GM15510 (cell line): Measurements from ENCODE around the gene STMP1.

Experiments
- POLR2A ChIP-seq: IDR thresholded peaks from 3 replicates; pipeline ENCODE4 v1.6.1; 2011; ENCODE audit warnings: borderline replicate concordance; ENCODE audit not compliant: insufficient read length; ENCODE audit errors: extremely low read depth

STMP1 gene

GRCh38 chr7:135662373-135663114, at the start of gene STMP1:
TSS of gene STMP1 (plus strand) at chr7:135662514.
- TF ChIP-seq POLR2A, result peak; percentile 95

DNA sequence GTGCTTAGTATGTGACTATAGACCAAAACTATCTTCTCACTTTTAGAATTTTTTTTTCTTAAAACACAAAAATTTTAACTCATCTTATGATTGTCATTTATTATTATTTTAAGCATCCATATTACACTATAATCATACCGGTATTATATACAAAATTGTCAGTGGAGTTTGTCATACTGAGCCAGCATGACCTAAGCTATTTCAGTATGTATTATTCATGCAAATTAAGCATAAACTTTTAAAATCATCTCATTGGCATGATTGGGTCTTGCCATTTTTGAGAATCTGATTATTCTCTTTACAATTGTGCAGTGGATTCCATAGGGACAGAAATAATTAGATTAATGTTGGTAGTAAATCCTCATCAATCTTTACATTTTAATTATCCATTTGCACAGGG, 46.2 kb upstream of the STMP1 start:
- no peak for TF ChIP-seq POLR2A

DNA sequence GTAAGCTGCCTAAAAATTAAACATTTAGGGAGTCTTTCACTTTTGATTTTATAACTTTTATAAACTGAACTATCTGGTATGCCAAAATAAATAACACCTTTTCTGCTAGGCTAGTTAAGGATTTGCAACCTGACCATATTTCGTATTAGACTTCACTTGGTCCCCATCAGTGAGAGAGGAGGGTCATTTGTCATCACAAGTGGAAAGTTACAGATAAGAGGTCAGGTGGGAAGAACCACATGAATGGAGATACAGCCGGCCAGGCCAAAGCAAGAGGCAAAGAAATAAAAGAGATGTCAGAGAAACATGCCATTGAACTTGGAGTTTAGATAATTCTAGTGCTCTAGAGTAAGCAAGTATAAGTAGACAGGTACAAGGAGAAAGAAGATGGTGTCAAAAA, 44.5 kb upstream of the STMP1 start:
- TF ChIP-seq POLR2A, result no peak

- no peak for TF ChIP-seq POLR2A
Observed at GRCh38 chr7:135618510-135618909, 43.8 kb upstream of the STMP1 start.

DNA sequence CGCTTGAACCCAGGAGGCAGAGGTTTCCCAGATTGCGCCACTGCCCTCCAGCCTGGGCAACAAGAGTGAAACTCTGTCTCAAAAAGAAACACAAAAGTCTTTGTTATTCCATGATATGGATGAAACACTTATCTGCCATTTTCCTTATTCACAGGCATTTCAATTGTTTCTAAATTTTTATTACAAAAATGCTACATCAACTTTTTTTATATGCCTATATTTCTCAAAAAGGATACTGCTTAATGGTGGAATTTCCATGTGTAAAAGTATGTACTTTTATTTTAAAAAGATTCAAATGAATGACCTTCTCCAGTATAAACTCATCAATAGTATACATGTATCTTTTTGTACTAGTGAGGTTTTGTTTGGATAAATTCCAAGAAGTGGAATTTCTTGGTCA, 41.9 kb upstream of the STMP1 start:
- TF ChIP-seq POLR2A, result no peak

- TF ChIP-seq POLR2A, result no peak
Observed at GRCh38 chr7:135620980-135621850, 41.1 kb upstream of the STMP1 start.

DNA sequence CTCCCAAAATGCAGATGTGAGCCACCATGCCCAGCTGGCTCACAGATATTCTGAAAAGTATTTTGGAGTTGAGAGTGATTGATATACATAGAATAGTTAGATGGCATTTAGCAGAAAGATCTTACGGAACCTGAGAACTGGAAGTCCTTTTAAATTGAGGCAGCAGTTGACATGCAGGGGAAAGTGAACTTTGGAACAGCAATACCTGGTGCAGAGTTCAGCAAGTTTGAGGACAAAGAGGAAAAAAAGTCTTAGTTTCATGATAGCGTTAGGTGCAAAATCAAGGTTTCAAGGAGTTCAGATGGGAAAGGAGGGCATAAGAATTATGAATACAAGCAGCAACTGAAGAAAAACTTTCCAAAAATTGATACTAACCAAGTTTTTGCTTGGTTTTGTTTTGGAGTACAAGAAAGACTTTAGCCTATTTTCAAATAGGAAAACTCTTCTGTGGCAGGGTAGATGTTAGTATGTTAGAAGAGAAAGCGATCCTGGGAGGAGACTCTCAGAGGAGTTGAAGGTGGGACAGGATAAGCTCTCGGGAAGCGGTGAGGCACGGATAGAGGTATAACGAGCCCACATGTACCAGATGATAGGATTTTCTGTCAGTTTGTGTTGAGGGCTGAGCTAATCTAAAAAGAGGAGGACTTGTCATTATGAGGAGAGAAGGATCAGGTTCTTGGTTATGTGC, 28.0 kb upstream of the STMP1 start:
- TF ChIP-seq POLR2A, result no peak

- TF ChIP-seq POLR2A, result no peak
Observed at GRCh38 chr7:135644154-135644553, 18.2 kb upstream of the STMP1 start.

DNA sequence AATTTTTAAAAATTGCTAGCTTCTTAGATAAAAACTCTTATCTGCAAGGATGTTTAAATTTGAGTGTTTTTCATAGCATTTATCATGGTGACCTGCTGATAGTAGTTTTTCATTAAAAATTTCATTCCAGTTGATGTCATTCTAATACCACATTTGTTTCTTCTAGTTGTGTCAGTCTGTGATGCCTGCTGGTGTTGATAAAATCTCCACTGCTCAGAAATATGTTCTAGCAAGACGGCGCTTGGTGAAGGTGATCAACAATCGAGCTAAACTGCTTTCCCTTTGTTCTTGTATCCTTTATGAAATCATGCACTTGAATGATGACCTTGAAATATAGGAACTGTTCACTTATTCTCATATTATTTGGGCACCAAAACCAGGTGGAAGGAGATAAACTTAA, 17.6 kb upstream of the STMP1 start:
- TF ChIP-seq POLR2A, result no peak

- TF ChIP-seq POLR2A, result no peak
Observed at GRCh38 chr7:135645296-135645904, 16.9 kb upstream of the STMP1 start.

DNA sequence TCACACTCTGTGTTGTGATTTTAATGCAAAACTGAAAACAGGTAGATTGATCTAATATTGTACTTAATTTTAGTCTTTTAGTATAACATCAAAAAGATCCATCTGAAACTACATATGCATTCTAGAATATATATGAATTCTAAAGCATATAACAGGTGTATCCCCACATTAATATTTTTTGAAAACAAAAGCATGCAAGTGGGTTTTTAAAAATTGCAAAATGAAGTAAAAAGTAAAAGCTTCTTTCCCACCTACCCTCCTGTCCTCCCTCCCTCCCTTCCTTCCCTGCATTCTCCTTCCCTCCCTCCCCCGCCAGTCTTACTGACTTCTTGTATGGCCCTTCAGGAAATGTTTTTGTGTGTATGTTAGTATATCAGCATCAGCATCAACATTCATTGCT, 14.6 kb upstream of the STMP1 start:
- no peak for TF ChIP-seq POLR2A

DNA sequence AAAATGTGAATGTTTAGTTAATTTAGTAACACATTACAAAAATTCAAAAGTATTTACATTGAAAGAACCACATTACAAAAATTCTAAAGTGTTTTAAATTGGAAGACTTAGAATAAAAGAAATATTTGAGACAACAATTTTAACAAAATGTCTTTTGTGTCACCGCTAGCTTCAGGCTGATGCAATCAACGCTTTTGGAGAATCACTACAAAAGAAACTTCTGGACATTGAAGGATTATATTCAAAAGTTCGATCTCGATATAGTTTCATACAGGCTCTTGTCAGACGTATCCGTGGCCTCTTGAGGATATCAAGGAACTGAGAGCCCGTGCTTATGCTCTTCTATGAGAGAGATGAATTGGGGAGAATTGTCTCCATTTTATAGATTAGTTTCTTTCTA, 14.1 kb upstream of the STMP1 start:
- TF ChIP-seq POLR2A, result no peak

DNA sequence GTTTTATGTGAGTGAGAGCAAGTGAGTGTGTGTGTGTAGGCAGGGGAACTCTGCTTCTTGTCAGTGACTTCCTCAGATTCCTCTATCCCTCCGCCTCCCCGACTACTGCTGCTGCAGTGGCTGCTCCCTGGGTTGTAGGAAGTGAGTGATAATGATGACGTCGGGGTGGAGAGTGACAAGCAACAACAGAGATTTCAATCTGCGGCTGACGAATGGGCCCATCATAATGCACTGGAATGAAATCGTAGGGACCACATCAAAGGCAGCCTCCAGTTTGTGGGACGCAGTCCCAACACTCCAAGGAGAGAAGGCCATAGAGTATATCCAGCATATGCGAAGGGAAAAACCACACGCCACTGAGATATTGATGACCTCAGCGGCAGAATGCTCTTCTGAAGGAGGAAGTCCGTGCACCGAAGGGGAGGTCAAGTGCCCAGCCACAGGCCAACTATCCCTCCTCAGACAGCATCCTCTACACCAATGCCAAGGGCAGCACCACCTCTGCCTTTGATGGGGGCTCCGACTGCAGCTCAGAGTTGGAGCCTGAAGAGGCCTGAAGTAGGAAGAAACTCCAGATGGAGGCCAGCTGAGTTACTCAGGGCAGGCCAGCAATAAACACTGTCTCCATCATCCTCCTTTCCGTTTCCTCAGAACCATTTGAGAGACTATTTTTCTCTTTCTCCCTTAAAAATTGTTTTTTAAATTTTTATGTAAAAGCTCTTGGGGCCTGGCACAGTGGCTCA, 11.3 kb upstream of the STMP1 start:
- no peak for TF ChIP-seq POLR2A
